OCI-LY1 (cell line): Measurements from ENCODE around the gene C1orf52.

Source experiments
- EZH2 ChIP-seq: fragments of 200-600 bp; sonication (generic), shearing (Covaris generic); IDR thresholded peaks from 2 replicates; pipeline ENCODE4 v1.8.0; 2017; ENCODE audit warnings: borderline replicate concordance, mixed run types, mild to moderate bottlenecking, antibody characterized with exemption, low read length, moderate library complexity, mixed read lengths
- TF ChIP-seq, protein P1 (sequence below): fragments of 200-600 bp; sonication (generic), shearing (Covaris generic); IDR thresholded peaks from 2 replicates; pipeline ENCODE4 v1.5.1; 2017; ENCODE audit warnings: mild to moderate bottlenecking, antibody characterized with exemption, low read length, moderate library complexity, mixed read lengths

DNA sequence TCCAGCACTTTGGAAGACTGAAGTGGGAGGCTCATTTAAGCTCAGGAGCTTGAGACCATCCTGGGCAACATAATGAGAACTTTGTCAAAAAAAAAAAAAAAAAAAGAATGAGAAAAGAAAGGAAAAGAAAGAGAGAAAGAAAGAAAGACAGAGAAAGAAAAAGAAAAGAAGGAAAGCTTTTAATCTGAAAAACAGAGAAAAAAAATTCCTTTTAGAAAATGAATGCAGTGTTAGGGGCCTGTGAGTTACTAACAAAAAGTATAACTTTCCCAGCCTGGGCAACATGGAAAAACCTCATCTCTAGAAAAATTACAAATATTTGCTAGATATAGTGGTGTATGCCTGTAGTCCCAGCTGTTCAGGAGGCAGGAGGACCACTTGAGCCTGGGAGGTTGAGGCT, 42.8 kb downstream of the C1orf52 start:
- TF ChIP-seq, protein P1, sequence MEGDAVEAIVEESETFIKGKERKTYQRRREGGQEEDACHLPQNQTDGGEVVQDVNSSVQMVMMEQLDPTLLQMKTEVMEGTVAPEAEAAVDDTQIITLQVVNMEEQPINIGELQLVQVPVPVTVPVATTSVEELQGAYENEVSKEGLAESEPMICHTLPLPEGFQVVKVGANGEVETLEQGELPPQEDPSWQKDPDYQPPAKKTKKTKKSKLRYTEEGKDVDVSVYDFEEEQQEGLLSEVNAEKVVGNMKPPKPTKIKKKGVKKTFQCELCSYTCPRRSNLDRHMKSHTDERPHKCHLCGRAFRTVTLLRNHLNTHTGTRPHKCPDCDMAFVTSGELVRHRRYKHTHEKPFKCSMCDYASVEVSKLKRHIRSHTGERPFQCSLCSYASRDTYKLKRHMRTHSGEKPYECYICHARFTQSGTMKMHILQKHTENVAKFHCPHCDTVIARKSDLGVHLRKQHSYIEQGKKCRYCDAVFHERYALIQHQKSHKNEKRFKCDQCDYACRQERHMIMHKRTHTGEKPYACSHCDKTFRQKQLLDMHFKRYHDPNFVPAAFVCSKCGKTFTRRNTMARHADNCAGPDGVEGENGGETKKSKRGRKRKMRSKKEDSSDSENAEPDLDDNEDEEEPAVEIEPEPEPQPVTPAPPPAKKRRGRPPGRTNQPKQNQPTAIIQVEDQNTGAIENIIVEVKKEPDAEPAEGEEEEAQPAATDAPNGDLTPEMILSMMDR, result no peak
- no peak for TF ChIP-seq EZH2
